ENCODE measurements around the gene ST8SIA1.
"Not testable (repeated sequence)": the region's sequence is repeated elsewhere in the genome, so short reads cannot be mapped to it uniquely, and the experiment has no call there.

ST8SIA1 gene

DNA sequence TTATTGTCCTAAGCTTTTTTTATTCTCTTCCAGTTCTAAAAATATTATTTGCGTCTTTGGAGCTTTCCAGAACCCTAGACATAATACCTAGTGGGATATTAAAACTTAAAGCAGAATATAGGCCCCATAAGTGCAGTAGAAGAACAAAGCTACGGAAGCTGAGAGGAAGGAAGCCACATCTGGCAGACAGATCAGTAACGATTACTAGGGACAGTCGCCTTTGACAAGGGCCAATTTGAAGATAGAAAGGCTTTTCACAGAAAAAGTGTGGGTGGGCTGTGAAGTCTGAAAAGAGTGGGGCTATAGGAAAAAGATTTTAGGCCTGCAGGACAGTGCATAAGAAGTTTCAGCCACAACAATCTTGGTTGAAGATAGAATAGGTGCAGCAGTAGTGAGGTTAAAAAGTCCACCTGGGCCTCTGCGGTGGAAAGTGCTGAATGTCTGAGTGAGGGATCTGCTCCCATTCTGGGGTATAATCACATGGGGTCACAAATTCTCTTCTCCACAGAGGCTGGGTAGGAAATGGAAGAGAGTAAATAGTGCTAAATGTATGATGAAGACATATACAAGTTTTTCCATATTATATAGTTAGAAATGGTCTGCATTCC lies 174.0 kb downstream of the ST8SIA1 start:
- no peak for DNase-seq

DNA sequence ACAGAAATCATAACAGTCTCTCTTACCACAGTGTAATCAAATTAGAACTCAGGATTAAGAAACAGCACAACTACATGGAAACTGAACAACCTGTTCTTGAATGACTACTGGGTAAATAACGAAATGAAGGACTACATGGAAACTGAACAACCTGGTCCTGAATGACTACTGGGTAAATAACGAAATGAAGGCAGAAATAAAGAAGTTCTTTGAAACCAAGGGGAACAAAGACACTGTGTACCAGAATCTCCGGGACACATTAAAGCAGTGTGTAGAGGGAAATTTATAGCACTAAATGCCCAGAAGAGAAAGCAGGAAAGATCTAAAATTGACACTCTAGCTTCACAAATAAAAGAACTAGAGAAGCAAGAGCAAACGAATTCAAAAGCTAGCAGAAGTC lies 185.2 kb downstream of the ST8SIA1 start:
- DNase-seq, result not testable (repeated sequence)

DNA sequence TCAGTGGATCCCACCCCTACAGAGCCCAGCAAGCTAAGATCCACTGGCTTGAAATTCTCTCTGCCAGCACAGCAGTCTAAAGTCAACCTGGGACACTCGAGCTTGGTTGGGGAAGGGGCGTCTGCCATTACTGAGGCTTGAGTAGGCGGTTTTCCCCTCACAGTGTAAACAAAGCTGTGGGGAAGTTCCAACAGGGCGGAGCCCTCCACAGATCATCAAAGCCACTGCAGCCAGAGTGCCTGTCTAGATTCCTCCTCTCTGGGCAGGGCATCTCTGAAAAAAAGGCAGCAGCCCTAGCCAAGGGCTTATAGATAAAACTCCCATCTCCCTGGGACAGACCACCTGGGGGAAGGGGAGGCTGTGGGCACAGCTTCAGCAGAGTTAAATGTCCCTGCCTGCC lies 187.8 kb downstream of the ST8SIA1 start:
- not testable (repeated sequence) for DNase-seq

All from NCI-H82 (cell line).